PFSK-1 (cell line): ENCODE data around the gene PIK3R5.

Experiments used
- FOXP2 ChIP-seq: optimal IDR thresholded peaks from 2 replicates; pipeline ENCODE3; 2011; ENCODE audit warnings: borderline replicate concordance, control low read depth, inconsistent platforms; ENCODE audit not compliant: insufficient read depth; ENCODE audit errors: extremely low read length, extremely low read depth
- POLR2AphosphoS5 ChIP-seq: IDR thresholded peaks from 2 replicates; pipeline ENCODE4 v1.6.1; 2012; ENCODE audit warnings: low read depth, mild to moderate bottlenecking, control low read depth, low read length, moderate library complexity

GRCh38 chr17:8921147-8921546 is 44.4 kb downstream of the PIK3R5 start:
- no peak for TF ChIP-seq POLR2AphosphoS5
- no peak for TF ChIP-seq FOXP2
